CD14-positive monocyte (primary cell): ENCODE data around the gene JDP2. TPM values are rescaled to one million over a fixed set of nuclear protein-coding genes. Genes with fewer than 3 reads are reported as not detected.
A peak's percentile ranks its signal among the peaks of the same experiment; 100 is the strongest.

ENCODE experiments used
- DNase-seq, 3 donors: peaks; one replicate each; pipeline ENCODE4 v3.0.0-alpha.2; 2011 to 2022
- H2AFZ ChIP-seq: 2 replicates; pipeline ENCODE4 v1.6.0; 2012; ENCODE audit warnings: mild to moderate bottlenecking, low read depth, low read length, inconsistent platforms; ENCODE audit not compliant: insufficient read depth, poor library complexity, severe bottlenecking
- H3K27ac ChIP-seq, 2 donors: 1 replicate in 1 of 2; 2 replicates in 1 of 2; pipeline ENCODE4 v1.5.1; 2012 to 2013; ENCODE audit warnings: low read length in 2 of 2, control low read depth in 1 of 2, inconsistent platforms in 1 of 2, low read depth in 1 of 2, mild to moderate bottlenecking in 1 of 2
- H3K27me3 ChIP-seq, 2 donors: one replicate each; pipeline versions ENCODE4 v1.6.0 to v1.6.1; 2011 to 2013; ENCODE audit warnings: low read length in 2 of 2; ENCODE audit not compliant: control insufficient read depth in 2 of 2, insufficient read depth in 2 of 2
- H3K36me3 ChIP-seq, 2 donors: replicated peaks in 1 of 2; 1 replicate in 1 of 2; 2 replicates in 1 of 2; pipeline versions ENCODE4 v1.5.1 to v1.6.1; 2012 to 2013; ENCODE audit warnings: low read length in 2 of 2, control low read depth in 1 of 2, inconsistent platforms in 1 of 2, mild to moderate bottlenecking in 1 of 2; ENCODE audit not compliant: insufficient read depth in 2 of 2, control insufficient read depth in 1 of 2
- H3K4me1 ChIP-seq, 2 donors: 1 replicate in 1 of 2; 2 replicates in 1 of 2; pipeline versions ENCODE4 v1.5.1 to v1.6.1; 2012 to 2013; ENCODE audit warnings: low read length in 2 of 2, control low read depth in 1 of 2, inconsistent platforms in 1 of 2, mild to moderate bottlenecking in 1 of 2, moderate library complexity in 1 of 2; ENCODE audit not compliant: insufficient read depth in 2 of 2, control insufficient read depth in 1 of 2
- H3K4me2 ChIP-seq: replicated peaks from 2 replicates; pipeline ENCODE3; 2012; ENCODE audit warnings: low read length, moderate library complexity, mild to moderate bottlenecking; ENCODE audit not compliant: poor library complexity, severe bottlenecking; ENCODE audit errors: extremely low read depth
- H3K4me3 ChIP-seq, 3 experiments: fragments of 200-600 bp in 1 of 3; sonication (generic) in 1 of 3; replicated peaks in 1 of 3; 1 replicate in 2 of 3; 2 replicates in 1 of 3; pipeline ENCODE4 v1.5.1; 2011 to 2013; ENCODE audit warnings: low read length in 3 of 3, mild to moderate bottlenecking in 3 of 3, control low read depth in 2 of 3, low read depth in 2 of 3, inconsistent platforms in 1 of 3, moderate library complexity in 1 of 3
- H3K79me2 ChIP-seq: 2 replicates; pipeline ENCODE4 v1.6.0; 2012; ENCODE audit warnings: mild to moderate bottlenecking, control low read depth, inconsistent platforms, low read length, moderate library complexity; ENCODE audit not compliant: insufficient read depth
- H3K9ac ChIP-seq: 2 replicates; pipeline ENCODE4 v1.6.0; 2017; ENCODE audit warnings: low read length, mild to moderate bottlenecking; ENCODE audit not compliant: insufficient read depth, poor library complexity, severe bottlenecking
- H3K9me3 ChIP-seq, 2 donors: replicated peaks in 1 of 2; 1 replicate in 1 of 2; 2 replicates in 1 of 2; pipeline versions ENCODE4 v1.5.1 to v1.6.1; 2012 to 2013; ENCODE audit warnings: low read length in 2 of 2, control low read depth in 1 of 2; ENCODE audit not compliant: control insufficient read depth in 1 of 2, insufficient read depth in 1 of 2
- H4K20me1 ChIP-seq: 2 replicates; pipeline ENCODE4 v1.6.0; 2012; ENCODE audit warnings: mild to moderate bottlenecking, low read length, control low read depth, moderate library complexity; ENCODE audit not compliant: insufficient read depth
- H3K27ac Mint-ChIP-seq, 7 donors: one replicate each; pipeline ENCODE4 v1.8.0; 2020; ENCODE audit warnings: mild to moderate bottlenecking in 7 of 7, mixed read lengths in 7 of 7, moderate library complexity in 6 of 7, inconsistent platforms in 2 of 7
- H3K27me3 Mint-ChIP-seq, 3 donors: one replicate each; pipeline ENCODE4 v1.8.0; 2021 to 2022; ENCODE audit warnings: low read depth in 3 of 3, mild to moderate bottlenecking in 3 of 3, mixed read lengths in 3 of 3, moderate library complexity in 3 of 3, inconsistent platforms in 1 of 3
- H3K36me3 Mint-ChIP-seq, 2 donors: one replicate each; pipeline ENCODE4 v1.8.0; 2020; ENCODE audit warnings: mixed read lengths in 2 of 2, inconsistent platforms in 1 of 2, mild to moderate bottlenecking in 1 of 2
- H3K4me1 Mint-ChIP-seq: one replicate; pipeline ENCODE4 v1.8.0; 2020; ENCODE audit warnings: mild to moderate bottlenecking, mixed read lengths
- H3K4me3 Mint-ChIP-seq, 2 donors: one replicate each; pipeline ENCODE4 v1.8.0; 2020; ENCODE audit warnings: mild to moderate bottlenecking in 2 of 2, mixed read lengths in 2 of 2, moderate library complexity in 1 of 2
- H3K9me3 Mint-ChIP-seq, 7 donors: one replicate each; pipeline ENCODE4 v1.8.0; 2020 to 2022; ENCODE audit warnings: mixed read lengths in 7 of 7, mild to moderate bottlenecking in 6 of 7, moderate library complexity in 6 of 7, inconsistent platforms in 2 of 7
- CTCF ChIP-seq: fragments of 200-600 bp; IDR thresholded peaks from one replicate; pipeline ENCODE4 v1.8.0; 2022; ENCODE audit warnings: antibody characterized with exemption, mild to moderate bottlenecking
- WGBS: methylation state at CpG from one replicate; pipeline ENCODE4 v1.1.5; 2013; ENCODE audit warnings: missing lambda C conversion rate; ENCODE audit not compliant: insufficient coverage; 5-methylcytosine and 5-hydroxymethylcytosine counted together
- intact Hi-C, 2 donors: fragments of 100-400 bp; cut with micrococcal nuclease; formaldehyde crosslinking; loops; one replicate each; pipeline versions ENCODE4 v1.15.0 to v1.15.1; 2023
- polyA plus RNA-seq, 3 donors: library from polyadenylated mRNA; depleted of rRNA in 1 of 3; unstranded in 2 of 3; stranded (reverse) in 1 of 3; fragments of 300-500 nt in 2 of 3; fragments of >200 nt in 1 of 3; fragmentation: Illumina TruSeq in 2 of 3; gene quantifications; 1 replicate in 2 of 3; 2 replicates in 1 of 3; pipeline ENCODE4 v1.2.3, GENCODE V29; 2012 to 2021

Gene JDP2
- polyA plus RNA-seq, 3 donors = 3.5 to 69.2 (median 14.2) TPM

DNA sequence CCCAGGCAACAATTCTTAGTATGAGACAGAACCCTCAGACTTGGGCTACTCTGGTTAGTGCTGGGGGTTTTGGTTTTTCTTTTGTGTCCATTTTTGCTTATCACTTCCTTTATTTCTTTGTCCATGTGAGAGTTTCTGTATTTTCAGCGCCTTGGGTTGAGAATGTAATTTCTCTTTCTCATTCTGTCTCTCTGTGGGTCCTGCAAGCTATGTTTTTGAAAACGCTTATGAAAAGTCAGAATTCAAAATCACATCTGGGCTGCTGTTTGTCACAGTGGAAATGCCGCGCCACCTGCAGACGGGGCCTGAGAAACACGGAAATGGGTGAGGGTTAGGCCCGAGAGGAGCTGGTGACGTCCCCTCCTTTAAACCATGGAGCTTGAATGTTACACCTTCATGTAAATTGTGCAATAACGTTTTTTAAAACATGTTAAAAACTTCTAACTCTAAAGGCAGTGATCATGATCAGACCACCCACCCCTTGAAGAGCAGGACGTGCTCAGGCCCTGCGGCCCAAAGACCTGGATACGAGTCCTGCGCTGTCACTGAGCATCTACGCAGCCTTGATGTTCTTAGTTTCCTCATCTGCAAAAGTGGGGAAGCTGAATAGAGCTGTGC is 26.1 kb downstream of the JDP2 start:
- Histone ChIP-seq H3K36me3 (peaks cover 54 to 97% of the 10 kb centered on the region in 2 donors), H3K4me2 (no peak overlapping the region), H3K4me3 (no peak overlapping the region), H3K9ac (no peak overlapping the region), H3K4me1 (peaks cover 10 to 31% of the 10 kb centered on the region in 2 donors), H2AFZ (no peak overlapping the region), H3K27me3 (no peaks in the 10 kb centered on the region), H3K79me2 (peaks cover 99% of the 10 kb centered on the region), H3K9me3 (no peaks in the 10 kb centered on the region), H4K20me1 (peaks cover 100% of the 10 kb centered on the region), H3K27ac (peak overlapping the region in 1 of 2 donors; percentile 69)
- H3K4me3 Mint-ChIP-seq = no peak overlapping the region
- intact Hi-C loops = no loop called here
- no peak for TF ChIP-seq CTCF
- H3K9me3 Mint-ChIP-seq = peaks cover 0 to 3% (median 0%) of the 10 kb centered on the region in 7 donors
- H3K36me3 Mint-ChIP-seq = peaks cover 83 to 90% of the 10 kb centered on the region in 2 donors
- H3K4me1 Mint-ChIP-seq = peaks cover 74% of the 10 kb centered on the region
- H3K27me3 Mint-ChIP-seq = peaks cover 0 to 2% (median 2%) of the 10 kb centered on the region in 3 donors
- WGBS = 57% methylated on average over 10 of the region's 14 CpGs
- peak overlapping the region in 6 of 7 donors; percentile 16 to 70 (median 59) for H3K27ac Mint-ChIP-seq
- DNase-seq = peak in 2 of 3 donors; percentile 13 to 20

GRCh38 chr14:75454963-75455546 is 27.2 kb downstream of the JDP2 start:
- Histone ChIP-seq H2AFZ (no peak overlapping the region), H3K4me3 (no peak overlapping the region), H3K27me3 (no peaks in the 10 kb centered on the region), H4K20me1 (peaks cover 100% of the 10 kb centered on the region), H3K79me2 (peaks cover 99% of the 10 kb centered on the region), H3K4me1 (peaks cover 12 to 34% of the 10 kb centered on the region in 2 donors), H3K4me2 (no peak overlapping the region), H3K27ac (peak overlapping the region in 1 of 2 donors; percentile 40), H3K9ac (no peak overlapping the region), H3K9me3 (no peaks in the 10 kb centered on the region), H3K36me3 (peaks cover 59 to 97% of the 10 kb centered on the region in 2 donors)
- intact Hi-C loops = no loop called here
- H3K4me3 Mint-ChIP-seq = no peak overlapping the region
- peak overlapping the region in 3 of 7 donors; percentile 21 to 60 (median 31) for H3K27ac Mint-ChIP-seq
- DNase-seq = no peak
- H3K36me3 Mint-ChIP-seq = peaks cover 82 to 91% of the 10 kb centered on the region in 2 donors
- H3K9me3 Mint-ChIP-seq = peaks cover 0 to 3% (median 0%) of the 10 kb centered on the region in 7 donors
- no peak for TF ChIP-seq CTCF
- H3K4me1 Mint-ChIP-seq = peaks cover 72% of the 10 kb centered on the region
- peaks cover 0 to 2% (median 2%) of the 10 kb centered on the region in 3 donors for H3K27me3 Mint-ChIP-seq
- WGBS = 70% methylated on average over 12 of the region's 12 CpGs
